Measurements from ENCODE around the gene A2M.
"Not testable (repeated sequence)": the region's sequence is repeated elsewhere in the genome, so short reads cannot be mapped to it uniquely, and the experiment has no call there.

A2M gene

GRCh38 chr12:9115731-9116559 is at the start of gene A2M:
A2M (minus strand) TSS chr12:9115919; CDS start chr12:9115849, 70 bp downstream.
- DNase-seq: no peak

GRCh38 chr12:9163392-9163791 is 47.7 kb upstream of the A2M start:
- DNase-seq: no peak

- DNase-seq: no peak
These were observed 40.4 kb upstream of the A2M start for GRCh38 chr12:9156119-9156518.

GRCh38 chr12:9149372-9149771 is 33.7 kb upstream of the A2M start:
- no peak for DNase-seq

- DNase-seq: no peak
These were observed 33.2 kb upstream of the A2M start for GRCh38 chr12:9148926-9149325.

GRCh38 chr12:9147461-9147860 is 31.7 kb upstream of the A2M start:
- DNase-seq: no peak

GRCh38 chr12:9144730-9145106 is 29.0 kb upstream of the A2M start:
- DNase-seq: no peak

GRCh38 chr12:9143929-9144729 is 28.4 kb upstream of the A2M start:
- DNase-seq: no peak

- no peak for DNase-seq
These were observed 27.4 kb upstream of the A2M start for GRCh38 chr12:9143137-9143536.

- DNase-seq: not testable (repeated sequence)
These were observed 24.0 kb upstream of the A2M start for GRCh38 chr12:9139588-9140290.

- DNase-seq: no peak
These were observed 20.2 kb upstream of the A2M start for GRCh38 chr12:9135903-9136310.

- no peak for DNase-seq
These were observed 19.4 kb upstream of the A2M start for GRCh38 chr12:9134981-9135628.

- DNase-seq: no peak
These were observed 17.6 kb upstream of the A2M start for GRCh38 chr12:9133216-9133916.

- no peak for DNase-seq
These were observed 16.4 kb upstream of the A2M start for GRCh38 chr12:9132008-9132535.

- no peak for DNase-seq
These were observed 14.5 kb upstream of the A2M start for GRCh38 chr12:9130244-9130643.

- DNase-seq: no peak
These were observed 12.4 kb upstream of the A2M start for GRCh38 chr12:9127936-9128663.

- no peak for DNase-seq
These were observed 11.8 kb upstream of the A2M start for GRCh38 chr12:9127484-9127883.

- no peak for DNase-seq
These were observed 8.8 kb upstream of the A2M start for GRCh38 chr12:9124383-9125031.

GRCh38 chr12:9123781-9124382 is 8.2 kb upstream of the A2M start:
- DNase-seq: no peak

GRCh38 chr12:9122091-9122609 is 6.4 kb upstream of the A2M start:
- no peak for DNase-seq
